ENCODE results near the gene CYP4B1.
"Not testable (repeated sequence)": the region's sequence is repeated elsewhere in the genome, so short reads cannot be mapped to it uniquely, and the experiment has no call there.

The CYP4B1 gene

DNA sequence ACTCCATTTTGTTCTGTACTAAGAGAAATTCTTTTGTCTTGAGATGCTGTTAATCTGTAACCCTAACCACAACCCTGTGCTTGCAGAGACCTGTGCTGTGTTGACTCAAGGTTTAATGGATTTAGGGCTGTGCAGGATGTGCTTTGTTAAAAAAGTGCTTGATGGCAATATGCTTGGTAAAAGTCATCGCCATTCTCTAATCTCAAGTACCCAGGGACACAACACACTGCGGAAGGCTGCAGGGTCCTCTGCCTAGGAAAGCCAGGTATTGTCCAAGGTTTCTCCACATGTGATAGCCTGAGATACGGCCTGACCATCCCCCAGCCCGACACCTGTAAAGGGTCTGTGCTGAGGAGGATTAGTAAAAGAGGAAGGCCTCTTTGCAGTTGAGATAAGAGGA lies 10.2 kb upstream of the CYP4B1 start:
- DNase-seq; in situ Hi-C loops (cut with HindIII; ENCODE audit: low pct_ligation_motif_present, low pct_unique_long_range_greater_than_20kb, low sequenced_read_pairs): not testable (repeated sequence)

DNA sequence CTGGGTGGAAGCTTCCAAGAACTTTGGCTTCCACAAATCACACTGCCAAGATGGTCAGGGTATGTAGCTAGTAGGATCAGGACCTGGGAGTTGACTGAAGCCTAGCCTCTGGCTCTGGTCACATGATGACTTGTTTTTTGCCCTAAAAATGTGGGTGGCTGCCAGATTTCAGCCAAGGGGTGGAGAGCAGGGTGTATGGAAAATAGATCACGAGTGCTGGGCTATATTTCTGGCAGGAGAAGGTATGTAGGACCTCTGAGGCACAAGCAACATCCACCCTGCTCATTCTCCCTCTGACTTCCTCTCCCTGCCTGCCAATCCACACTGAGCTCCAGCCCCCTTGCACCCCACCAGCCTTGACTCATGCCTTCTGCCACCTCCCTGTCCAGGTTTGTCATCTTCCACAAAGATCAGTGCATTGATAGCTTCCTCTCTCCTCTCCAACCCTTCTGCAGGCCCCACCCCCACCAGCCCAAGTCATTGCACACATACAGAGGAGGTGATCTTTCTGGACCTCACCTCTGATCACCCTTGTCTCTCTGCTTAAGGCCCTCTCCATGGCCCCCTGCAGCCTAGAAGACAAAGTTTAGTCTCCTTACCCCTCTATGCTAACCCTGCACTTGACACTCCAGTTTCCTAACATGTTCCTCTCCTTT lies 8.3 kb upstream of the CYP4B1 start:
- in situ Hi-C loops (cut with HindIII; ENCODE audit: low pct_ligation_motif_present, low pct_unique_long_range_greater_than_20kb, low sequenced_read_pairs): no loop called here
- no peak for DNase-seq

DNA sequence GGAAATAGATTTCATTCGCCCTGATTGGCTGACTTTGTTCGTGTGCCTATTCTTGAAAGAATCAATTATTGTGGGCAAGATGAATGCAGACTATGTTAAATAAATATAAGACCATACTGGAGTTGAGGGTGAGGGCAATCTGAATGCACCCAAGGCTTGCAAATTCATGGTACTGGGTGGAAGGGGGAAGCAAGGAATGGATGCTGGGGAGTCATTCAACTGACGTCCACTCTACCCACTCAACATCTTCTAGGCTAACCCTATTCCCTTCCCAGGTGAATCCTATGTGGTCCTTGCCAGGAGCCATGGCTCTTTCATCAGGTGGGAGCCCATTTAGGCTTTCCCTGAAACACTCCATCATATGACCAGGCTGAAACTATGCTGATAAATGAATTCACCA lies 5.7 kb upstream of the CYP4B1 start:
- in situ Hi-C loops (cut with HindIII; ENCODE audit: low pct_ligation_motif_present, low pct_unique_long_range_greater_than_20kb, low sequenced_read_pairs): no loop called here
- DNase-seq: no peak

DNA sequence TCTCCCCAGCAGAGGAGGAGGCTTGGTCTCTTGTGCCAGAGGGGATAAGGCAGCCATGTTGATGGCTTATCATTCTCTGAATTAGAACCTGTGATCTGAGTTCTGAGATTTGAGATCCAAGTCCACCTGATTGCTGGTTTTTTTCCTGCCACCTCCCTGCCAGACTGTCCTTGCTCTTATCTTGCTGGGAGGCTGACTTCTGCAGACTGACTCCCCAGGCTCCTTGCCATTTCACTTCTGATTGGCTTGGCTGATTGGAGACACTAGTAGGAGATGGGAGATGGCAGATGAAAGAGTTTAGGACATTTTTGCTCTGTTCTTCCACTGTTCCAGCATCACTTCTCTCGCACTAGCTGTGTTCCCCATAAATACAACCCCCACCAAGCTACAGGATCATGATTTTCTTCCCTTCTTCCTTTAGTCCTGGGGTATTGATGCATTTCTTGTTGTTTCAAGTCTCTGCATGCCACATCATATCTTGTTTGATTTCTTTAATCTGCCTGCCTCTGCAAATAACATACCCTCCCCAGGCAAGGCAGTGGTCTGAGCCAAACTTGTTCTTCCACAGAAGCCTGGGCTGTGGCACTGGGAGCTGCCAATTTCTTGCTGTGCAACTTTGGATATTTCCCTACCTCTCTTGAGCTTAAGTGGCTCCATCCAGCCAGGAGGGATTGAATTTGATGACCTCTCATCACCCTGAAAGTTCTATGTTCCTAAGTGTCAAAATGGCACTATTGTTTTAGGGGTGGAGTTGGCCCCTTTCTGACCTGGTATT lies 963 bp upstream of the CYP4B1 start:
- no peak for DNase-seq
- in situ Hi-C loops (cut with HindIII; ENCODE audit: low pct_ligation_motif_present, low pct_unique_long_range_greater_than_20kb, low sequenced_read_pairs): no loop called here

DNA sequence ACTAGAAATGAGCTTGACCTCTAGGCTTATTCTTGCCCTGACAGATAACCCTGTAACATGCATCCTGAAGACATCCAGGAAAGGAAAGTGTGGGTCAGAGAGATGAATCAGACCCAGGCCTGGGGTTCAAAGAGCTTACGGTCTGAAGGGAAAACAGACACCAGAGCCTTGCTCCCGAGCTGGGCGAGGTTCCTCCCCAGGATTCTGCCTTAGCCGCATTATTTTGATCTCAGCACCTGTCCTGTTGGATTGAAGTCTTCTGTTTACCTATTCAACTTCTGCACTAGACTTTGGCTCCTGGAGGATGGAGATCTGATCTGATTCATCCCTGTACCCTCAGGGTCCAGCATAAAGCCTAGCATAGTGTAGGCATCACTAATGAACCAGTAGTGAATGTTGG lies 1.9 kb downstream of the CYP4B1 start:
- in situ Hi-C loops (cut with HindIII; ENCODE audit: low pct_ligation_motif_present, low pct_unique_long_range_greater_than_20kb, low sequenced_read_pairs): no loop called here
- DNase-seq: no peak

DNA sequence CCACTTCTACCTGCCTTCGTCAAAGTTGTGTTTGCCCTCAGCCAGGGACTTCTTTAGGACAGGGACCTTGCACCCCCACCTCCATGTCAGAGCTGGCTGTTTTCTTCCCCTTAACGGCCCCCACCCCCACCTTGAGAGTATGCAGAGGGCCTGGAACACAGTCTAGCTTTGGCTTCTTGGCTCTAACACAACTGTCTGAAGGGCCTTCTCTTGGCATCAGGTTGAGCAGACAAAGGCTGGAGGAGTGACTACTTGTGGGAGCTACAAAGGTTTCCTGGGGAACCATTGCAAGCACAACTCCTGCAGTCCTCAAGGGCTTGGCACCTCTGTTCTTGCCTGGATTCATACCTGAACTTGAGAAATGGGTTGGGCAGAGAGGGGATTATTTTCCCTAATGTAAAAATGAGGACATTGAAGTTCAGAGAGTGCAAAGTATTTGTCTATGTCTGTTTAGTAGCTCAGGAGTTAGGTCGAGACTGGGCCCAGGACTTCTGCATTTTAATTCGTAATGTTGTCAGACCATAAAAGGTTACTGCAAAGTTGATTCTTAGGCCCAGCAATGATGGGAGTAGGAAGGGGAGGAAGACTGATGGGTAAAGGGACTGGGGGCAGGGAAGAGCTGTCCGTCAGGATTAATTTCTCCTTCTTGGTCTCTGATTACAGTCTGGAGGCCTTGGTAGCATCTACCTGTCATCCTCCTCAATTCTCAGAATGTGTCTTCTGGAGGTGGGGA lies 2.6 kb downstream of the CYP4B1 start:
- DNase-seq: no peak
- in situ Hi-C loops (cut with HindIII; ENCODE audit: low pct_ligation_motif_present, low pct_unique_long_range_greater_than_20kb, low sequenced_read_pairs): no loop called here

DNA sequence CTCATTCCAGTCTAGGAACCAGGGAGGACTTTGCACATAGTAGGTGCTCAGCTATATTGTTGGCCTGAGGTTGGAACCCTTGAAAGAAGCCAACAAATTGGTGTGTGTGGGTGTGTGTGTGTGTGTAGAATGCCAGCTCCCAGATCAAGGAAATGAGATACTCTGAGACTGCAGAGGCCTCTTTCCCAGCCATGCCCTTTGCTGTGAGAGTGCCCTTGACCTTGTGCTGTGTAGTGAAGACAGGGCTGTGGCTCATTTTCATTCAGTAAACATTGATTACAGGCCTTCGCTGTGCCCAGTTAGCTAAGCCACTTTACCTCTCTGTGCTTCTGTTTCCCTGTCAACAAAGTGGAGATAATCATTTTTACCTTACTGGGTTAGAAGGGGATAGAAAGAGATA lies 3.2 kb downstream of the CYP4B1 start:
- in situ Hi-C loops (cut with HindIII; ENCODE audit: low pct_ligation_motif_present, low pct_unique_long_range_greater_than_20kb, low sequenced_read_pairs): no loop called here
- no peak for DNase-seq

DNA sequence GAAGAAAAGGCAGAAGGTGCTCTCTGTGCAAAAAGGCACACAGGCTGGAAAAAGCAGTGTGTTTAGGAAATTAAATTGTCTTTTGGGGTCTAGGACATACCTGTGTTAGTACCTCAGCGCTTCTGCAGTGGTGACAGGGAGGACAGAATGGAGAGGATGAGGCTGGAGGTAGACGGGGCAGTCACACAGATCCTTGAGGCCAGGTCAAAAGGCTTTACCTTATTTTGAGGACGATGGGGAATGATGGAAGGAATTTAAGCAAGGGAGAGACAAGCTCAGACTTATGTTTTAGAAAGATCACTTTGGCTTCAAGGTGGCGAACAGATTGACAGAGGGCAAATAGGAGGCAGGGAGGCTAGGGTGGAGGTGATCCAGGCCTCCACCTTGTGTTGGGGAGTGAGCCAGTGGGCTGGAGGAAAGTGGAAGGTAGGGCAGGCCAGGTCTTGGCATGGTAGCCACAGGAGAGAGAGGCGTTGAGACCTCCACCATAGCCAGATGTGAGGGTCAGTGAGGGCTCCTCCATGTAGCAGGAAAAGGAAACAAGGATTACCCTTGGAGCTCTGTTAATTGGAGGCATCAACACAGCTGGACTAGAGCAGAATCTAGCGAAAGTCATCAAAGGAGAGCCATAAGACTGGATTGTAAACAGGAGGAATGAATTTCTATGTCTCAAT lies 4.2 kb downstream of the CYP4B1 start:
- no peak for DNase-seq
- in situ Hi-C loops (cut with HindIII; ENCODE audit: low pct_ligation_motif_present, low pct_unique_long_range_greater_than_20kb, low sequenced_read_pairs): no loop called here

DNA sequence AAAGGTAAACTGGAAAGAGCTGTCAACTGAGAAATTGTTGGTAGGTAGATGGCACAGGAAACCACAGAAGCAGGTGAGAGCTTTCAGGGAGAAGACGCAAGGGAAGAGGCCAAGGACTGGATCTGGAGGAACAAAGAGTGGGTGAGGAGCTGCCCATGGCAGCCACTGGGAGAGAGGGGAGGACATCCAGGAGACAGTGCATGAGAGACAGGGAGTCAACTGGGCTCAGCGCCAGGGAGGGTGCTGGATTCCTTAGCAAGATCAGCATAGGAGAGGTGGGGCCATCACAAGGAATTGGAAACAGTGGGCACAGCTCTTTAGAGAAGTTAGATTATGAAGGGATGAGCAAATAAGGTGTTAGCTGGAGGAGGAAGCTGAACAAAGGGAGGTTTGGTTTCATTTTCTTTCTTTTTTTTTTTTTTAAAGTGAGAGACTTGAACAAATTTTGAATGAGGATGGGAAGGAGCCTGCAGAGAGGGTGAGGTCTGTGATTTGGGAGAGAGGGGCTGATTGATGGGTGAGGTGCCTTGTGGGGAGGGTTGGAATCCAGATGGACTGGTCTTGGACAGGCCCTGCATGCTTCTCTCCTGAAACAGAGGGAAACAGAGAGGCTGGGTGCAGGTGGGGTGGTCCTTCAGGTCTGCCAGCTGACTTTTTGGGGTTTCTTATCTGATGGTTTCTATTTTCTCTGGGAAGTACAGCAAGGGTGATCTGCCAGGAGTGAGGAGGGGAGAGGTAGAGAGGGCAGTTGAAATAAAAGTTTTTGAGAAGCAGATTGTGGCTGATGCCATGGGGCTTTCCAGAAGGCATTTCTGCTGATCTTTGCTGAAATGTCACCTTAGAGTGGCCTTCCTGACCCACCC lies 5.4 kb downstream of the CYP4B1 start:
- no peak for DNase-seq
- in situ Hi-C loops (cut with HindIII; ENCODE audit: low pct_ligation_motif_present, low pct_unique_long_range_greater_than_20kb, low sequenced_read_pairs): no loop called here

DNA sequence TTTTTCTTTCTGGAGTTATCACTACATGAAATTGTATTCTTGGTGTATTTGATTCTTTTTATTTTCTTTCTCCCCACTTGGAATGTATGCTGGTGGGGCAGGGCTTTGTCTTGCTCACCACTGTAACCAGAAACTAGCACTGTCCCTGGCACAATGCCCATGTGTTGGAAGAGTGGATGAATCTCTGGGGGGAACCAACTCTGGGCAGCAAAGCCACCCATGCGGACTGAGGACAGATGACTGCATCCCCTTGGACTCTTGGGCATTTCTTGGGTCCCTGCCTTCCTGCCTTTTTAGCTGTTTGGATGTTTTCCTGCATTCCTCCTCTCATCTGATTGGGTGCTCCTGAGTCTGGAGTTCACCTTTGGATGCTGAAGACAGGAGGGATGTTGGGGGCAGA lies 6.1 kb downstream of the CYP4B1 start:
- DNase-seq: no peak
- in situ Hi-C loops (cut with HindIII; ENCODE audit: low pct_ligation_motif_present, low pct_unique_long_range_greater_than_20kb, low sequenced_read_pairs): no loop called here

DNA sequence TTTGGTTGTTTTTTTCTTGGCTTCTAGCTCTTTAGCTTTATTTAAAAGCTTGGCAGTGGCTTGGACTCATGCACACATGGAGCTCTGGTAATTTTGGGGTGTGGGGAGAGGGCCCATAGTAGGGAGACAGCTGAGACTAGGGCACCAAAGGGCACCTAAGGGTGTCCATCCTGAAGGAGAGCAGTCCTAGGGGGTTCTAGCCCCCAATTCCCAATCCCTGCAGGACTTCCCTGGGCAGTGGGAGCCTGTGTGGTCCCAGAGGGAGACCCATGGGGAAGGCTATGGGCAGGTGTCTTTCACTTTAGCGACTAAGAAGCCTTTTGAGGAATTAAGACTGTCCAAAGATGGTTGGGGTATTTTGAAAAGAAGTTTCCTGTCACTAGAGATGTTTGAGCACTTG lies 6.9 kb downstream of the CYP4B1 start:
- no peak for DNase-seq
- in situ Hi-C loops (cut with HindIII; ENCODE audit: low pct_ligation_motif_present, low pct_unique_long_range_greater_than_20kb, low sequenced_read_pairs): no loop called here

DNA sequence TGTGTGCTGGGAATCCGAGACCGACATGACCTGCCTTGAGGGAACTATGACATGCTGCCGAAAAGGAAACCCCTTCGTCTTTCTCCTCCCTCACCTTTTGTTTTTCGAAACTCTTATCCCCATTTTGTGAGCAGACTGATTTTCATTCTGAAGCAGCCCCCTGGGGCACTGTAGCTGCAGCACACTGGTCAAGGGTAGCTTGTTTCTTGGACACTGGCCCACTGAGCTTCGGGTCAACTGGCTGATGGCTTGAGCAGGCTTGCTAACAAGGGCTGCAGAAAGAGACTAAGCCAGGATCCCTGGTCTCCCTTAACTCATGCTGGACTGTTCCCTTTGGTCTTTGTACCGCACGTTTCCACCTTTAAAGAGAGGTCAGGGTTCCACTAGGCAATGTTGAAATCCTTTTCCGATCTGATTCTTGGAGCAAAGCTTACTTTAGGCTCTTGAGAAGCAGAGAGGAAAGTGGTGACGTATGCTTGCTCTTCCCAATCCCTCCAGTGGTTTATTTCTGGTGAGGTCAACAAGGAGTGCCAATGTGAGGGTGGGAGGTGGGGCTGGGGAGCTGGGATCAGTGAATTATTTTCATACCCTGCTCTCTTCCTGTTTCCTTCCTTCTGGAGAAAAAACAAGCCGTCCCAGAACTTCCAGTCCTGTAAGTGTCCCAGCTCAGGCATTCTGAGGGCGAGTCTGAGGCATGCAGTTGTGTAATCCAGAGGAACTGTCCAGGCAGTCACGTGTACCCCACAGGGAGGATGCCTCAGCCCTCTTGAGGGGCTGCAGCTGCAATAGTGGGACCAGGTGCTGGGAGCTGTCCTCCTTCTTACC lies 7.6 kb downstream of the CYP4B1 start:
- DNase-seq: no peak
- in situ Hi-C loops (cut with HindIII; ENCODE audit: low pct_ligation_motif_present, low pct_unique_long_range_greater_than_20kb, low sequenced_read_pairs): no loop called here

DNA sequence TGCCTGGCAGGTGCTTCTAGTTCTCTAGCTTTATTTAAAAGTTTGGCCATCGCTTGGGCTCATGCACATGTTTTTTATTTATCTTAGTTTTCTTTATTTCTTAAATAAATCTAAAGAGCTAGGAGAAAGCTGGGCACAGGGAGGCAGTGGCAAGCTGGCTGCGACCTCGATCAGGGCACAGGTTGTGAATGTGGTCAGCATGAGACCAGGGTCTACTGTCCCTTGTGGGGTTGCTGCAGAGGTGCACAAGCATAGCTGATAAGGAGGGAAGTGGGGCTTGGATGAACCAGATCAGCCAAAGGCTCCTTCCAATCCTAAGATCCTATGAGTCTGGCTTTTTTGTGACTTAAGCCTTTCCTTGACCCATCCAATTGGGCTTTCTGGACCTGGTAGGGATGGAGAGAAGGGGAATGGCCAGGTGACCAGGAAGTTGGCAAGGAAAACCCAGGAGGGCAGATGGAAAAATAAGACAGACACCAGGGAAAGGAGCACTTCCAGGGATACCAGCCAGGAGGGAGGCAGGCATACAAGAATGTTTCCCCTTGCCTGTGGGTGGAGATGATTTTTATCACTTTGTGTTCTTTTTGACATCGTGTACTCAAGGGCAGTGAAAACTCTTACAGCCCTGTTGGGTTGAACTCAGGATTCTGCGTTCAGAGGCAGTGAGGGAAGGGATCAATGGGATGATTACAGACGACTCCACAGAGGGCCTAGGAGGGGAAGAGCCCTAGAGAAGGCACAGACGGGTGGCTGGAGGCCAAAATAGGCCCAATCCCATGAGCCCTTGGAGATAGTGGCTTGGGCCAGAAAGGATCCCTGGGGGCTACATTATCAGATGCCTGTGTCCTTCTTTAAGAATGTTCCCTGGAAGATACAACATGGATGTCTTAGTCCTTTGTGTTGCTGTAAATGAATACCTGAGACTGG lies 8.5 kb downstream of the CYP4B1 start:
- in situ Hi-C loops (cut with HindIII; ENCODE audit: low pct_ligation_motif_present, low pct_unique_long_range_greater_than_20kb, low sequenced_read_pairs): no loop called here
- DNase-seq: no peak

DNA sequence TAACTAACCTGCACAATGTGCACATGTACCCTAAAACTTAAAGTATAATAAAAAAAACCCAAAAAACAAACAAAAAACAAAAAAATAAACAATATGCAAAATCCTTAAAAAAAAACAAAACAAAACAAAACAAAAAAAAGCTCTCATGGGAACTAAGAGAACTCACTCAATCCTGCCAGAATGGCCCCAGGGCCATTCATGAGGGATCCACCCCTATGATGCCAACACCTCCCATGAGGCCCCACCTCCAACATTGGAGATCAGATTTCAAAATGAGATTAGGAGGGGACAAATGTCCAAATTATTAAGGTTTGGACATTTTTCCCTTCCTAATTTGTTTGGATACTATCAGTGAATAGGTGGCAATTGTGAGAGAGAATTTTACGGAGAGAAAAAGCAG lies 10.2 kb downstream of the CYP4B1 start:
- no peak for DNase-seq

DNA sequence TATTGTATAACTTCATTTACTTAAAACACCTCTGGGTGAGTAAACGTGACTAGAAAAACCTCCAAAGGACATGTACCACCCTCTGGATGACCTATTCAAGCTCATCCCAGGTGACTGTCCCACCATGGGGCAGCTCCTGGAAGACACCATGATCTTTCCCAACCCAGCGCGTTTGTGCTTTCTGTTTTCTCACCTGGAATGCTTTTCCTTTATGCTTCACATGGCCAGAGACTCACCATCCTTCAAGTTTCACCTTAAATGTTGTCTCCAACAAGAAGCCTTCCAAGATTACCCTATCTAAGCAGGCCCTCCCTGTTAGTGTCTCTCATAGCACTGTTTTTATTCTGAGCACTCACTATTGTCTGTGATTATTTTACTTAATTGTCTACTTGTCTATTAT lies 11.1 kb downstream of the CYP4B1 start:
- DNase-seq: no peak
- in situ Hi-C loops (cut with HindIII; ENCODE audit: low pct_ligation_motif_present, low pct_unique_long_range_greater_than_20kb, low sequenced_read_pairs): no loop called here

More for the DNA sequence above, 10.2 kb downstream of the CYP4B1 start:
- in situ Hi-C loops (cut with HindIII; ENCODE audit: low pct_ligation_motif_present, low pct_unique_long_range_greater_than_20kb, low sequenced_read_pairs): no loop called here

DNA sequence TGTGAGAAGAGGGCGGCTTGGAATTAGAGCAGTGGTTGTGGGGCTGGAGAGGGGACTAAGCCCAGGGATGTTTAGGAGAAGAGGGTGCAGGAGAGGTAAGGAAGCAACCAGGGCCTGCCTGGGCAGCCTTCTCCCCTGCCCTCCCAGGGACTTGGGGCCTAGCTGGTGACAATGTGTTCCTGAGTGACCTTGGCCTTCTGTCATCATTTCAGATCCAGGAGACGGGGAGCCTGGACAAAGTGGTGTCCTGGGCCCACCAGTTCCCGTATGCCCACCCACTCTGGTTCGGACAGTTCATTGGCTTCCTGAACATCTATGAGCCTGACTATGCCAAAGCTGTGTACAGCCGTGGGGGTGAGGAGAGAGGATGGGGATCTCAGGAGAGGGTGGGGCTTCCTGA lies 11.8 kb downstream of the CYP4B1 start:
- in situ Hi-C loops (cut with HindIII; ENCODE audit: low pct_ligation_motif_present, low pct_unique_long_range_greater_than_20kb, low sequenced_read_pairs): no loop called here
- DNase-seq: no peak

DNA sequence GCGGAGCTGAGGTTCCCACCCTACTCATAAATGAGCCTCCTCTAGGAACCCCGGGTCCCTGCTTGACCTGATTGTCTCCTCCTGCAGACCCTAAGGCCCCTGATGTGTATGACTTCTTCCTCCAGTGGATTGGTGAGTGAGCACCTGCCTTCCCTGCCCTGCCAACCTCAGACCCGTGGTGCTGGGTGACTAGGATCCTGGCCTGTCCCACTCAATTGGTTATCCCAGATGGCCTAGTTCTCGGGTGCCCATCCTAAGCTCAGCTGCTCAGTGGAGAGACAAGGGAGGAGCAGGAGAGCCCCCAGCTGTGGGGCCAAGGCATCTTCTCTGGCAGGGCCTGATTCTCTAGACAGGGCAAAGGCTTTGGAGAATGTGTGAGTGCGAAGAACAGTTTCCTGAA lies 12.2 kb downstream of the CYP4B1 start:
- in situ Hi-C loops (cut with HindIII; ENCODE audit: low pct_ligation_motif_present, low pct_unique_long_range_greater_than_20kb, low sequenced_read_pairs): no loop called here

More for the DNA sequence above, 12.2 kb downstream of the CYP4B1 start:
- DNase-seq: no peak
